ENCODE measurements around the gene CELA2B.
"Not testable (repeated sequence)": the region's sequence is repeated elsewhere in the genome, so short reads cannot be mapped to it uniquely, and the experiment has no call there.

CELA2B gene

DNA sequence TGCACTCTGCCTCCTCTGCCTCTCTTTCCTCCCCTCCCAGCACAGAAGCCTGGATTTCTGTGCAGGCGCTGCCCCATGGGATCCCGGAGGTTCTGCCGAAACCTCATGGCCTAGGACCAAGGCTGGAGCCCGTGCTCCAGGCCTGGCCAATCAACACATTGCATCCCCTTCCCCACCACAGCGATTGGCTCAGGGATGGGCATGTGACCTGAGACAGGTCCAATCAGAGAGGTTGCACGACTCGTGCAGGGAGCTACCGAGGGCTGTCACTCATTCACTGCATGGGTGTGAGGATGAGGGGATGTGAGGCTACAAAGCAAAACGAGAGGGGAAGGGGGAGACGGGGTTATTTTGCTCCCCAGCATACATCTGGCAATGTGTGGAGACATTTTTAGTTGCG, 3.3 kb upstream of the CELA2B start:
- H3K4me1 ChIP-seq (ENCODE audit: control insufficient read depth in 1 of 2, insufficient read depth in 2 of 2, low read length in 2 of 2), result peaks cover 0 to 3% of the 10 kb centered on the region in 2 donors
- no peak overlapping the region for H3K4me3 ChIP-seq (ENCODE audit: low read depth in 1 of 2, low read length in 2 of 2)
- H3K36me3 ChIP-seq (ENCODE audit: control insufficient read depth in 1 of 2, insufficient read depth in 2 of 2, low read length in 2 of 2), result no peaks in the 10 kb centered on the region
- no peaks in the 10 kb centered on the region for H3K27me3 ChIP-seq (ENCODE audit: low read depth, low read length)
- H3K9me3 ChIP-seq (ENCODE audit: control insufficient read depth in 1 of 2, low read length in 2 of 2), result no peaks in the 10 kb centered on the region
- H3K27ac ChIP-seq (ENCODE audit: low read length), result no peak overlapping the region

DNA sequence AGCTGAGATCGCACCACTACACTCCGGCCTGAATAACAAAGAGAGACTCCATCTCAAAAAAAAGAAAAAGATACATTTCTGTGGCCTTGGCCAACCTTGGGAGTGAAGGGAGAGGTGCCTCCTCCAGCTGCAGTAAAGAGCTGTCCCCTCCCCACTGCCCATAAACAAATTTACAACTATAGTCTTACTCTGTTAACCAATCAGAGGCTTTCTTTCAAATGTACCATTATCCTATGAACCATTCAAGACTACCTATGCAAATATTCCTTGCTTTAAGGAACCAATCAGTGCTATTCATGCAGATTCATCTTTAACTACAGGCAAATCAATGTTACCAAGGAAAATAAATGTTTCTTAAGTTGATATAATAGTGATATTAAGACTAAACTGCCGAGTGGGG, 1.0 kb downstream of the CELA2B start:
- H3K27ac ChIP-seq (ENCODE audit: low read length), result no peak overlapping the region
- no peaks in the 10 kb centered on the region for H3K4me1 ChIP-seq (ENCODE audit: control insufficient read depth in 1 of 2, insufficient read depth in 2 of 2, low read length in 2 of 2)
- no peak overlapping the region for H3K4me3 ChIP-seq (ENCODE audit: low read depth in 1 of 2, low read length in 2 of 2)
- H3K27me3 ChIP-seq (ENCODE audit: low read depth, low read length), result no peaks in the 10 kb centered on the region
- H3K9me3 ChIP-seq (ENCODE audit: control insufficient read depth in 1 of 2, low read length in 2 of 2), result no peaks in the 10 kb centered on the region
- no peaks in the 10 kb centered on the region for H3K36me3 ChIP-seq (ENCODE audit: control insufficient read depth in 1 of 2, insufficient read depth in 2 of 2, low read length in 2 of 2)

DNA sequence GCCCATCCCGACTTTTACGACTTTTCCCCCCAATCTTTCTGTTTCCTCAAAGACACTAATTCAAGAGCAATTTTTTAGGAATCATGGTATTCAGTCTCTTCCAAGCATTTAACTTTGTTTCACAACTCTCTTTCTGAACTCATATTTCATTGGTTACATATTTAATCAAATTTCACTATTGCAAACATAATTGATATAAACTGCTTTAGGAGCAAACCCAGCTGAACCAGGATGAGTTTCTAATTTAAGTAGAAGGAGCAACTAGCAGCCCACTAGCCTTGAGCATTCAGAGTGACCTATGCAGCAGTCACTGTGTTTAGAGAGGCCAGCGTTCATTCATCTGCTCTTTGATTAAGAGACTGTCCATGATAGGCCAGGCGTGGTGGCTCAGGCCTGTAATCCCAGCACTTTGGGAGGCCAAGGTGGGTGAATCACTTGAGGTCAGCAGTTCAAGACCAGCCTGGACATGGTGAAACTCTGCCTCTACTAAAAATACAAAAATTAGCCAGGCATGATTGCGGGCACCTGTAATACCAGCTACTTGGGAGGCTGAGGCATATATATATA, 1.8 kb downstream of the CELA2B start:
- H3K4me3 ChIP-seq (ENCODE audit: low read depth in 1 of 2, low read length in 2 of 2), result no peak overlapping the region
- no peaks in the 10 kb centered on the region for H3K9me3 ChIP-seq (ENCODE audit: control insufficient read depth in 1 of 2, low read length in 2 of 2)
- no peaks in the 10 kb centered on the region for H3K36me3 ChIP-seq (ENCODE audit: control insufficient read depth in 1 of 2, insufficient read depth in 2 of 2, low read length in 2 of 2)
- no peak overlapping the region for H3K27ac ChIP-seq (ENCODE audit: low read length)
- H3K4me1 ChIP-seq (ENCODE audit: control insufficient read depth in 1 of 2, insufficient read depth in 2 of 2, low read length in 2 of 2), result no peaks in the 10 kb centered on the region
- no peaks in the 10 kb centered on the region for H3K27me3 ChIP-seq (ENCODE audit: low read depth, low read length)

DNA sequence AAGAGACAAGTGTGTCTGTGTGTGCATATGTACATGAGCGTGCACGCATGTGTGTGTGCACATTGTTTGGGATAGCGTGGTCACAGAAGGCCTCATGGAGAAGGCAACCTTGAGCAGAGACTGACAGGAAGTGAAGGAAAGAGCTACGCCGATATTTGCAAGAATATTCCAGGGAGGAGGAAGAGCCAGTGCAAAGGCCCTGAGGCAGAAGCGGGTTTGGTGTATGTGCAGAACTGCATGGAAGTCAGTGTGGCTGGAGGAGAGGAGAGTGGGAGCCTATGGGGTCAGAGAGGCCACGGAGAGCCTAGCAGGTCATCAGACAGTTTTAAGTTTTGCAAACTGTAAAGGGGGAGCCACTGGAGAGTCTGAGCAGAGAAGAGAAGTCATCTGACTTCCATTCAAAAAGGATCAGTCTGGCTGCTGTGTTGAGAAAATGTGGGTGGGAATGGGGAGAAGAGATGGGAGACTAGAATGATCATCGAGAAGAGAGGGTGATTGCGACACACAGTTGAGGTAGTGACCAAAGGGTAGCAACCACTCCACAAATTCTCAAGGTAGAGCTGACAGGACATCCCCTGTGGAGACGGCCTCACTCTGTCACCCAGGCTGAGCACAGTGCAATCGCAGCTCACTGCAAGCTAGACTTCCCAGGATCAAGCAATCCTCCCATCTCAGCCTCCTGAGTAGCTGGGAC, 3.9 kb downstream of the CELA2B start:
- H3K4me3 ChIP-seq (ENCODE audit: low read depth in 1 of 2, low read length in 2 of 2), result no peak overlapping the region
- no peaks in the 10 kb centered on the region for H3K27me3 ChIP-seq (ENCODE audit: low read depth, low read length)
- no peaks in the 10 kb centered on the region for H3K9me3 ChIP-seq (ENCODE audit: control insufficient read depth in 1 of 2, low read length in 2 of 2)

DNA sequence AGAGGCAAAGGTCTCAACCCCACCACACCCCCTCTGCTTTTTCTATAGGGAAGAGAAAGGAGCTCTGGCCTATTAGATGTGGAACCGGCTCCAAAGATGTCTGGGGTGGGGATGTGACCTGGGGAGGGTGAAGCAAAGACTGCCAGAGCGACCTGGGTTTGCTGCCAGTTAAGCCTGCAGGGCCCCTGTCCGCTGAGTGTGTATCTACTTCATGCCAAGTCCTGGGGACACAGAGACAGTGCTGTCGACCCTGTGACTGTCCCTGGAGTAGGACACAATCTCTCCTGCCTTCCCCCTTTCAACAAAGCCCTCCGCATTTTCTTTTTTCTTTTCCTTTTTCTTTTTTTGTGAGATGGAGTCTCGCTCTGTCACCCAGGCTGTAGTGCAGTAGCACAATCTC, 6.6 kb downstream of the CELA2B start:
- H3K27me3 ChIP-seq (ENCODE audit: low read depth, low read length); H3K9me3 ChIP-seq (ENCODE audit: control insufficient read depth in 1 of 2, low read length in 2 of 2); H3K27ac ChIP-seq (ENCODE audit: low read length); H3K4me3 ChIP-seq (ENCODE audit: low read depth in 1 of 2, low read length in 2 of 2); H3K4me1 ChIP-seq (ENCODE audit: control insufficient read depth in 1 of 2, insufficient read depth in 2 of 2, low read length in 2 of 2): not testable (repeated sequence)
- peaks cover 0 to 12% of the 10 kb centered on the region in 2 donors for H3K36me3 ChIP-seq (ENCODE audit: control insufficient read depth in 1 of 2, insufficient read depth in 2 of 2, low read length in 2 of 2)

More for the DNA sequence above, 3.9 kb downstream of the CELA2B start:
- Histone ChIP-seq H3K36me3 (ENCODE audit: control insufficient read depth in 1 of 2, insufficient read depth in 2 of 2, low read length in 2 of 2) (no peaks in the 10 kb centered on the region), H3K27ac (ENCODE audit: low read length) (no peak overlapping the region), H3K4me1 (ENCODE audit: control insufficient read depth in 1 of 2, insufficient read depth in 2 of 2, low read length in 2 of 2) (no peaks in the 10 kb centered on the region)

DNA sequence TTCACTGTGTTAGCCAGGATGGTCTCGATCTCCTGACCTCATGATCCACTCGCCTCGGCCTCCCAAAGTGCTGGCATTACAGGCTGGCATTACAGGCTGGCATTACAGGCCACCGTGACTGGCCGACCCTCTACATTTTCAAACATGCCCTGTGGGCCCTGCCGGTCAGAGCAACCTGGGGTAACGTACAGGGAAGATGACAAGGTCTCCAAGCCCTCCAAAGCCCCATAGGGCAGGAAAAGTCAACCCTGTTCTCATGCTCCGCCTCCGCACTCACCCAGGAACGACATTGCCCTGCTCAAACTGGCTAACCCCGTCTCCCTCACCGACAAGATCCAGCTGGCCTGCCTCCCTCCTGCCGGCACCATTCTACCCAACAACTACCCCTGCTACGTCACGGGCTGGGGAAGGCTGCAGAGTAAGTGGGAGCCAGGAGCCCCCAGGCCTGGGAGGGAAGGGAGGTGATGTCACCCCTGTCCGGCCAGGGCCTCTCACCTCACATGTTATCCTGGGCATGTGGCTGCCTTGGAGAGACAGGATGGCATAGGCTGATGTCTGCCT, 7.2 kb downstream of the CELA2B start:
- H3K27me3 ChIP-seq (ENCODE audit: low read depth, low read length); H3K9me3 ChIP-seq (ENCODE audit: control insufficient read depth in 1 of 2, low read length in 2 of 2); H3K4me1 ChIP-seq (ENCODE audit: control insufficient read depth in 1 of 2, insufficient read depth in 2 of 2, low read length in 2 of 2); H3K27ac ChIP-seq (ENCODE audit: low read length); H3K4me3 ChIP-seq (ENCODE audit: low read depth in 1 of 2, low read length in 2 of 2): not testable (repeated sequence)
- H3K36me3 ChIP-seq (ENCODE audit: control insufficient read depth in 1 of 2, insufficient read depth in 2 of 2, low read length in 2 of 2), result peaks cover 0 to 12% of the 10 kb centered on the region in 2 donors

DNA sequence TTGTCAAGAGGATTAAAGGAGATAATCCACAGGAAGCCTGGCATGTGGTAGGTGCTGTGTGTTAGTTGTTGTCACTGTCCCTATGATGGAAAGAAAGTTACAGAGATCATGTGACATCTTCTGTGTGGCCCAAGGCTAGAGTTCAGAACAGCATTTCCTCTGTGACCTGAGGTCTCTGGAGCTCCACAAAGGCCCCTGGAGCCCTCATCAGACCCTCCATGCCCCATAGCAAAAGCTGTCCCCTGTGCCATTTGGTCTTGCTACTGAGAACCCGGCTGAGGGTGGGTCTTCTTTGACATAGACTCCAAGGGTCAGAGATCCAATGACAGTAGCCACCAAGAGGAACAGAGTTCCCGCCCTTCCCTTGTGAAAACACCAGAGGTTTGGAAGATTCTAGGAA, 8.1 kb downstream of the CELA2B start:
- Histone ChIP-seq H3K27ac (ENCODE audit: low read length) (no peak overlapping the region), H3K9me3 (ENCODE audit: control insufficient read depth in 1 of 2, low read length in 2 of 2) (no peaks in the 10 kb centered on the region), H3K36me3 (ENCODE audit: control insufficient read depth in 1 of 2, insufficient read depth in 2 of 2, low read length in 2 of 2) (peaks cover 0 to 12% of the 10 kb centered on the region in 2 donors), H3K4me3 (ENCODE audit: low read depth in 1 of 2, low read length in 2 of 2) (no peak overlapping the region), H3K4me1 (ENCODE audit: control insufficient read depth in 1 of 2, insufficient read depth in 2 of 2, low read length in 2 of 2) (no peaks in the 10 kb centered on the region), H3K27me3 (ENCODE audit: low read depth, low read length) (no peaks in the 10 kb centered on the region)

DNA sequence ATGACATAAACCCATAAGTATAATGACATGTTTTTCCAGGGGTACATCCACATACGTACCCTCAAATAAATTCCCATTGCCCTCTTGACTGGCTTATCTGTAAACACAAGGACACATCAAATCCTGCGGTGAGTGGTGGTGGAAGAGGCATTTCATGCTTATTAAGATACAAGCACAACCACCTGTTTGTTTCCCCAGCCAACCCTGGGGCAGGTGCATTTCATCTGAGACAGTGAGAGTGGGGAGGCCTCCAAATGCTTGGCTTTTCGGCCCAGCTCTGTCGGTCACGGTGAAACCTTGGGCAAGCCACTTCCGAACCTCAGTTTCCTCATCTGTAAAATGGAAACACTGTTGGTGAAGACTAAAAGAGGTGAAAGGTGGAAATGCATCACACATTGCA, 8.5 kb downstream of the CELA2B start:
- H3K27me3 ChIP-seq (ENCODE audit: low read depth, low read length); H3K4me3 ChIP-seq (ENCODE audit: low read depth in 1 of 2, low read length in 2 of 2); H3K4me1 ChIP-seq (ENCODE audit: control insufficient read depth in 1 of 2, insufficient read depth in 2 of 2, low read length in 2 of 2); H3K27ac ChIP-seq (ENCODE audit: low read length); H3K9me3 ChIP-seq (ENCODE audit: control insufficient read depth in 1 of 2, low read length in 2 of 2): not testable (repeated sequence)
- peaks cover 0 to 12% of the 10 kb centered on the region in 2 donors for H3K36me3 ChIP-seq (ENCODE audit: control insufficient read depth in 1 of 2, insufficient read depth in 2 of 2, low read length in 2 of 2)

DNA sequence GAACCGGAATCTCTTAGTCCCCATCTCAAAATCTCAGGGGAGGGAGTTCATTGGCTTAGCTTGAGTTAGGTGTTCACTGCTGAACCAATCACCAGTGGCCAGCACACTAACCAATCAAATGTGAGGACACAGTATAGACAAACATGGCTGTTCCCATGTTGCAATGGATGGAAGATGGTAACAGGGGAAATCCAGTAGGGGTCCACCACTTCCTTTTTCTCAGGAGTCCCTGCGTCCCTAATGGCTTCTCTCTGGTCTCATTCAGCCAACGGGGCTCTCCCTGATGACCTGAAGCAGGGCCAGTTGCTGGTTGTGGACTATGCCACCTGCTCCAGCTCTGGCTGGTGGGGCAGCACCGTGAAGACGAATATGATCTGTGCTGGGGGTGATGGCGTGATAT, 9.7 kb downstream of the CELA2B start:
- Histone ChIP-seq H3K9me3 (ENCODE audit: control insufficient read depth in 1 of 2, low read length in 2 of 2) (no peaks in the 10 kb centered on the region), H3K4me1 (ENCODE audit: control insufficient read depth in 1 of 2, insufficient read depth in 2 of 2, low read length in 2 of 2) (no peaks in the 10 kb centered on the region), H3K36me3 (ENCODE audit: control insufficient read depth in 1 of 2, insufficient read depth in 2 of 2, low read length in 2 of 2) (peaks cover 0 to 12% of the 10 kb centered on the region in 2 donors), H3K4me3 (ENCODE audit: low read depth in 1 of 2, low read length in 2 of 2) (no peak overlapping the region), H3K27me3 (ENCODE audit: low read depth, low read length) (no peaks in the 10 kb centered on the region), H3K27ac (ENCODE audit: low read length) (no peak overlapping the region)

DNA sequence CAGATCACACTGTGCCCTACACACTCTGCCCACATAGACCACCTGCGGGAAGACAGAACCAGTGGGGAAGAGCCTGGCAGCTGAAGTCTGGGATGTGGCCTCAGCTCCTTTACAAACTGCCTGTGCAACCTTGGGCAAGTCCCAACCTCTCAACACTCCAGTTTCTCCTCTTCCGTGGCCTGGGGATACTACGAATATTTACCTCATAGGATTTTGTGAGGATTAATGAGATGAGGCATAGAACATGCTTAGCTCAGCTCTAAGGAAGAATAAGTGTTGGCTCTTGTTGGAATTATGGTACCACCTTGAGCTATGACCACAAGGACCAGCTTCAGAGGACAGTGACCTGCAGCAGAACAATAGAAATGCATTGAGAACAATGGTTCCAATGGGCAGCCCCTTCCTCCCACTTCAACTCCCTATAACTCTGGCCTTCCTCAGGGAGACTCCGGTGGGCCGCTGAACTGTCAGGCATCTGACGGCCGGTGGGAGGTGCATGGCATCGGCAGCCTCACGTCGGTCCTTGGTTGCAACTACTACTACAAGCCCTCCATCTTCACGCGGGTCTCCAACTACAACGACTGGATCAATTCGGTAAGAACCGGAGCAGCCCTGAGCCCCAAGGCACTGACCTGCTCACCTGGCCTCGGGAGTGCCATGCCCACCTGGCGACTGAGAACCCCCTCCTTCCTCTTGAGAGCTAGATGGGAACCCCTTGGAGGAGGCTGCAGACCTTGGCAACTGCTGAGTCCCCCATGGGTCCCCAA, 11.1 kb downstream of the CELA2B start:
- H3K9me3 ChIP-seq (ENCODE audit: control insufficient read depth in 1 of 2, low read length in 2 of 2); H3K27ac ChIP-seq (ENCODE audit: low read length); H3K27me3 ChIP-seq (ENCODE audit: low read depth, low read length); H3K4me1 ChIP-seq (ENCODE audit: control insufficient read depth in 1 of 2, insufficient read depth in 2 of 2, low read length in 2 of 2); H3K4me3 ChIP-seq (ENCODE audit: low read depth in 1 of 2, low read length in 2 of 2): not testable (repeated sequence)
- H3K36me3 ChIP-seq (ENCODE audit: control insufficient read depth in 1 of 2, insufficient read depth in 2 of 2, low read length in 2 of 2), result peaks cover 4 to 12% of the 10 kb centered on the region in 2 donors

DNA sequence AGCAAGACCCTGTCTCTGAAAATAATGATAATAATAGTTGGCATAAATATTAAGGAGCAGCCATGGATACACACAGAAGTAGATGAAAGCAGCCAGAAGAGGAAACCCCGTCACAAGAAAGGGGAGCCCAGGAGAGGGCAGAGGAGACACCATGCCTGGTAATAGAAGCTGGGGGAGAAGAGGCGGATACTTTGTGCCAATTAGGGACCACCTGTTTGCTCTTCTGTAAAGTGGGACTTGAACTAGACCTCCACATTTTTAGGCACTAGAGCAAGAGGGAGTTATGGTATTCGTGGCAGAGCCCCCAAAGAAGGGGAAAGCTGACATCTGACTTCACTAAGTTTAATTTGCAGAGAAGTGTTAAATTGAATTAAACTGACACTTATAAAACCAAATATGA, 12.5 kb downstream of the CELA2B start:
- Histone ChIP-seq H3K27me3 (ENCODE audit: low read depth, low read length) (no peaks in the 10 kb centered on the region), H3K27ac (ENCODE audit: low read length) (no peak overlapping the region), H3K4me1 (ENCODE audit: control insufficient read depth in 1 of 2, insufficient read depth in 2 of 2, low read length in 2 of 2) (no peaks in the 10 kb centered on the region), H3K9me3 (ENCODE audit: control insufficient read depth in 1 of 2, low read length in 2 of 2) (no peaks in the 10 kb centered on the region), H3K36me3 (ENCODE audit: control insufficient read depth in 1 of 2, insufficient read depth in 2 of 2, low read length in 2 of 2) (peaks cover 4 to 24% of the 10 kb centered on the region in 2 donors), H3K4me3 (ENCODE audit: low read depth in 1 of 2, low read length in 2 of 2) (no peak overlapping the region)

Data from muscle layer of duodenum (tissue), 2 donors.